Skeletal muscle tissue (tissue), 4 donors: ENCODE data around the gene NINJ2. TPM values are rescaled to one million over a fixed set of nuclear protein-coding genes. Genes with fewer than 3 reads are reported as not detected.

Source experiments
- H3K27ac ChIP-seq: one replicate; pipeline ENCODE4 v1.7.0; 2013; ENCODE audit warnings: mild to moderate bottlenecking, low read depth, low read length, inconsistent platforms
- H3K27me3 ChIP-seq, 3 donors: one replicate each; pipeline ENCODE4 v1.7.0; 2013; ENCODE audit warnings: low read length in 3 of 3; ENCODE audit not compliant: control insufficient read depth in 3 of 3, insufficient read depth in 3 of 3
- H3K36me3 ChIP-seq, 3 donors: one replicate each; pipeline ENCODE4 v1.7.0; 2013; ENCODE audit warnings: low read length in 3 of 3; ENCODE audit not compliant: control insufficient read depth in 3 of 3, insufficient read depth in 3 of 3
- H3K4me1 ChIP-seq, 3 donors: one replicate each; pipeline ENCODE4 v1.7.0; 2013; ENCODE audit warnings: low read length in 3 of 3, mild to moderate bottlenecking in 3 of 3; ENCODE audit not compliant: control insufficient read depth in 3 of 3, insufficient read depth in 3 of 3
- H3K4me3 ChIP-seq, 3 donors: one replicate each; pipeline ENCODE4 v1.7.0; 2013; ENCODE audit warnings: low read length in 3 of 3
- H3K9ac ChIP-seq, 3 donors: one replicate each; pipeline ENCODE4 v1.7.0; 2013; ENCODE audit warnings: low read length in 3 of 3, mild to moderate bottlenecking in 3 of 3, moderate library complexity in 2 of 3, low read depth in 1 of 3
- H3K9me3 ChIP-seq, 3 donors: one replicate each; pipeline ENCODE4 v1.7.0; 2013; ENCODE audit warnings: low read length in 3 of 3; ENCODE audit not compliant: control insufficient read depth in 3 of 3
- total RNA-seq: library from RNA; depleted of rRNA; stranded (reverse); fragments of >200 nt; gene quantifications from one replicate; pipeline ENCODE4 v1.2.3, GENCODE V29; 2014
- donor health status: Osteomylitis.

The NINJ2 gene
- total RNA-seq, 1 donor from 2014 or later: 2.6 TPM

- no peaks in the 10 kb centered on the region for H3K4me1 ChIP-seq
- H3K27ac ChIP-seq: no peak overlapping the region
- no peak overlapping the region for H3K4me3 ChIP-seq
- H3K9ac ChIP-seq: no peak overlapping the region
- peaks cover 0 to 2% (median 0%) of the 10 kb centered on the region in 3 donors for H3K36me3 ChIP-seq
- no peaks in the 10 kb centered on the region for H3K27me3 ChIP-seq
- peaks cover 0 to 2% (median 0%) of the 10 kb centered on the region in 3 donors for H3K9me3 ChIP-seq
These were observed 31.7 kb upstream of the NINJ2 start for GRCh38 chr12:694734-695503.

- Histone ChIP-seq H3K9me3 (peaks cover 0 to 2% (median 0%) of the 10 kb centered on the region in 3 donors), H3K27ac (no peak overlapping the region), H3K4me1 (peaks cover 0 to 2% (median 0%) of the 10 kb centered on the region in 3 donors), H3K9ac (no peak overlapping the region), H3K4me3 (no peak overlapping the region), H3K36me3 (peaks cover 0 to 2% (median 0%) of the 10 kb centered on the region in 3 donors), H3K27me3 (no peaks in the 10 kb centered on the region)
These were observed 30.8 kb upstream of the NINJ2 start for GRCh38 chr12:693934-694533.

- H3K9ac ChIP-seq: no peak overlapping the region
- H3K27me3 ChIP-seq: no peaks in the 10 kb centered on the region
- H3K9me3 ChIP-seq: peaks cover 0 to 2% (median 0%) of the 10 kb centered on the region in 3 donors
- peaks cover 0 to 2% (median 0%) of the 10 kb centered on the region in 3 donors for H3K36me3 ChIP-seq
- no peak overlapping the region for H3K4me3 ChIP-seq
- H3K4me1 ChIP-seq: peaks cover 0 to 2% (median 0%) of the 10 kb centered on the region in 3 donors
- no peak overlapping the region for H3K27ac ChIP-seq
These were observed 29.0 kb upstream of the NINJ2 start for GRCh38 chr12:692274-692673.

- peaks cover 0 to 2% (median 0%) of the 10 kb centered on the region in 3 donors for H3K36me3 ChIP-seq
- H3K9ac ChIP-seq: no peak overlapping the region
- H3K27ac ChIP-seq: no peak overlapping the region
- H3K9me3 ChIP-seq: peaks cover 0 to 2% (median 0%) of the 10 kb centered on the region in 3 donors
- H3K4me3 ChIP-seq: peak overlapping the region in 1 of 3 donors; percentile 38
- H3K27me3 ChIP-seq: no peaks in the 10 kb centered on the region
- peaks cover 0 to 5% (median 0%) of the 10 kb centered on the region in 3 donors for H3K4me1 ChIP-seq
These were observed 27.2 kb upstream of the NINJ2 start for GRCh38 chr12:690466-690865.

GRCh38 chr12:685388-685787 lies 22.1 kb upstream of the NINJ2 start:
- Histone ChIP-seq H3K9ac (no peak overlapping the region), H3K27ac (no peak overlapping the region), H3K9me3 (no peaks in the 10 kb centered on the region), H3K4me1 (peaks cover 0 to 12% (median 4%) of the 10 kb centered on the region in 3 donors), H3K4me3 (no peak overlapping the region), H3K27me3 (no peaks in the 10 kb centered on the region), H3K36me3 (no peaks in the 10 kb centered on the region)

- no peaks in the 10 kb centered on the region for H3K36me3 ChIP-seq
- H3K9ac ChIP-seq: no peak overlapping the region
- no peak overlapping the region for H3K27ac ChIP-seq
- H3K4me3 ChIP-seq: no peak overlapping the region
- peaks cover 0 to 11% (median 4%) of the 10 kb centered on the region in 3 donors for H3K4me1 ChIP-seq
- H3K9me3 ChIP-seq: no peaks in the 10 kb centered on the region
- H3K27me3 ChIP-seq: no peaks in the 10 kb centered on the region
These were observed 21.2 kb upstream of the NINJ2 start for GRCh38 chr12:684416-684815.

GRCh38 chr12:681568-682256 lies 18.5 kb upstream of the NINJ2 start:
- H3K27me3 ChIP-seq: no peaks in the 10 kb centered on the region
- peaks cover 0 to 10% (median 4%) of the 10 kb centered on the region in 3 donors for H3K4me1 ChIP-seq
- no peak overlapping the region for H3K27ac ChIP-seq
- no peak overlapping the region for H3K4me3 ChIP-seq
- H3K36me3 ChIP-seq: no peaks in the 10 kb centered on the region
- no peak overlapping the region for H3K9ac ChIP-seq
- no peaks in the 10 kb centered on the region for H3K9me3 ChIP-seq

- Histone ChIP-seq H3K27me3 (no peaks in the 10 kb centered on the region), H3K36me3 (no peaks in the 10 kb centered on the region), H3K4me3 (no peak overlapping the region), H3K9me3 (no peaks in the 10 kb centered on the region), H3K27ac (no peak overlapping the region), H3K9ac (no peak overlapping the region), H3K4me1 (peaks cover 0 to 5% (median 4%) of the 10 kb centered on the region in 3 donors)
These were observed 15.8 kb upstream of the NINJ2 start for GRCh38 chr12:678747-679712.

GRCh38 chr12:675562-675961 lies 12.3 kb upstream of the NINJ2 start:
- Histone ChIP-seq H3K9ac (no peak overlapping the region), H3K36me3 (no peaks in the 10 kb centered on the region), H3K27me3 (no peaks in the 10 kb centered on the region), H3K27ac (no peak overlapping the region), H3K4me3 (no peak overlapping the region), H3K4me1 (no peaks in the 10 kb centered on the region), H3K9me3 (no peaks in the 10 kb centered on the region)
